Adrenal gland (tissue), 12 donors: ENCODE data around the gene HNRNPDL. TPM values are rescaled to one million over a fixed set of nuclear protein-coding genes. Genes with fewer than 3 reads are reported as not detected.

Experiments used
- DNase-seq, 7 donors: peaks; one replicate each; pipeline ENCODE4 v3.0.0-alpha.2; 2019 to 2020
- H3K27ac ChIP-seq, 5 donors: fragments of 200-600 bp; sonication (generic) in 4 of 5; 1 replicate in 3 of 5; 2 replicates in 2 of 5; pipeline versions ENCODE4 v1.5.1 to v1.8.0; 2016 to 2020; ENCODE audit warnings: mild to moderate bottlenecking in 1 of 5
- H3K27me3 ChIP-seq: fragments of 200-600 bp; 2 replicates; pipeline ENCODE4 v1.8.0; 2021
- H3K36me3 ChIP-seq, 2 donors: fragments of 200-600 bp; replicated peaks in 1 of 2; 1 replicate in 1 of 2; 2 replicates in 1 of 2; pipeline versions ENCODE4 v1.5.1 to v1.8.0; 2018 to 2022
- H3K4me1 ChIP-seq, 2 donors: fragments of 200-600 bp; replicated peaks in 1 of 2; 1 replicate in 1 of 2; 2 replicates in 1 of 2; pipeline versions ENCODE4 v1.5.1 to v1.8.0; 2018 to 2021
- H3K4me3 ChIP-seq, 4 donors: fragments of 200-600 bp; sonication (generic) in 3 of 4; one replicate each; pipeline ENCODE4 v1.5.1; 2016 to 2018
- H3K9me3 ChIP-seq, 3 donors: fragments of 200-600 bp; sonication (generic) in 1 of 3; replicated peaks in 1 of 3; 1 replicate in 2 of 3; 2 replicates in 1 of 3; pipeline versions ENCODE4 v1.5.1 to v1.8.0; 2016 to 2021
- POLR2A ChIP-seq, 2 donors: fragments of 450-650 bp; IDR thresholded peaks; one replicate each; pipeline ENCODE4 v1.6.1; 2017; ENCODE audit warnings: antibody characterized with exemption in 2 of 2, mild to moderate bottlenecking in 2 of 2, moderate library complexity in 1 of 2
- WGBS, 4 donors: extraction: QIAGEN DNeasy Blood & Tissue Kit in 2 of 4; methylation state at CpG; one replicate each; pipeline versions ENCODE4 v1.1.5 to v1.1.7; 2013 to 2017; 5-methylcytosine and 5-hydroxymethylcytosine counted together
- intact Hi-C, 2 donors: fragments of 100-400 bp; cut with DNase I; formaldehyde crosslinking; loops; one replicate each; pipeline versions ENCODE4 v1.14.1 to v1.15.0; 2022 to 2023
- polyA plus RNA-seq, 3 donors: library from polyadenylated mRNA; stranded (reverse); fragments of 200-250 nt in 2 of 3; fragments of 350-450 nt in 1 of 3; fragmentation: Illumina TruSeq in 1 of 3; extraction: RNeasy Lipid Tissue Mini Kit (QIAGEN cat#74804) in 1 of 3; gene quantifications; one replicate each; pipeline ENCODE4 v1.2.3, GENCODE V29; 2013 to 2014
- total RNA-seq, 9 donors: library from RNA; depleted of rRNA in 4 of 9; stranded (reverse); fragments of >200 nt in 4 of 9; fragments of 120-200 nt in 1 of 9; fragmentation: NEBNext Ultra II Directional in 1 of 9; extraction: Animal tissue kit (Norgen Biotek cat#: 25700) in 1 of 9; gene quantifications; one replicate each; pipeline versions ENCODE4 v1.1.0 to v1.2.4, GENCODE V29; 2013 to 2023
- TF ChIP-seq, protein P1 (sequence below), 6 experiments: fragments of 450-650 bp in 4 of 6; fragments of 200-600 bp in 2 of 6; sonication (generic) in 1 of 6; IDR thresholded peaks; 1 replicate in 5 of 6; 2 replicates in 1 of 6; pipeline versions ENCODE4 v1.5.1 to v1.8.0; 2016 to 2021; ENCODE audit warnings: antibody characterized with exemption in 6 of 6, mild to moderate bottlenecking in 2 of 6, moderate library complexity in 1 of 6
- donor health status: healthy with polysubstance abuse.
- donor health status: Bipolar disorder and iron deficiency.
- donor health status: DM: yes; HTN: yes; CAD: no.
- donor health status: DM: no; HTN: no; CAD: no.
- donor health status: DM: no; HTN: no; CAD: no.
- donor health status: DM: yes; HTN: yes; CAD: no.

HNRNPDL gene
- total and polyA plus RNA-seq, 12 donors = 76.2 to 285 (median 176) TPM

DNA sequence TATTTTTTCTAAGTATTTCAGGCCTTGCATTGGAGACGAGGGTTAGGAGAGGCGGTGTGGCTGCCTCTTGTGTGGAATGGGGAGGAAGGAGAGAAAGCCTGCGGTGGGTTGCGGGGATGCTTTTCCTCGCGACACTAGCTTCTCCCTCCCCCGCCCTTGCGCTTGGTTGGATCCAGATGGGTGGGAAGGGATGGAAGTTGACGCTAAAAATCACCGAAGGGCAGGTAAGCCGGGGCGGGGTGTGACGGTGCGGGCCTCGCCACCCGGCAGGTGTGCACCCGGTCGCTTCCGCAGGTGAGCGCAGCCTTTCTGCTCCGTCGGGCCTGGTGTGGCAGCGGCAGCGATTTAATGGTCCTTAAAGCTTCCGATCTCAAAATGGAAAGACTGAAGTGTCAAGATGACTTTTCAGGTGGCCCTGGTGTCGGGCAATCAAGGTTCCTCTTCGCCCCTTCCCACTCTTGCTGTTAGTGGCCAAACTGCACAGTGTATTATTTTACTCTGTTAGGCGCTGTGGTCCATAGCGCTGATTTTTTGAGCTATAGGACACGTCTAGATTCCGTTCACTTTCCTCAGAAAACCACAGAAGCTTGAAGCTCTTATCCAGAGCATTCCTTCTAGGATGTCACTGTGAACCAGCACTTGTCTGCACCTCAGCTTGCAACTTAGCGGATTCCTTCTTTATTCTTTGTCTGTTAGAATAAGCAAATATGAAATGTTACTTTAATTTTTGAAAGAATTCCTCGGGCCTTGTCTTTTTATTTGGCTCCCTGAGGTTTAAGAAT is 893 bp upstream of the HNRNPDL start:
- no peaks in the 10 kb centered on the region for H3K27me3 ChIP-seq
- H3K4me3 ChIP-seq = peak overlapping the region; percentile 82 to 95 (median 90)
- TF ChIP-seq POLR2A (IDR thresholded peaks at IDR 0.05) = no peak
- TF ChIP-seq, protein P1, sequence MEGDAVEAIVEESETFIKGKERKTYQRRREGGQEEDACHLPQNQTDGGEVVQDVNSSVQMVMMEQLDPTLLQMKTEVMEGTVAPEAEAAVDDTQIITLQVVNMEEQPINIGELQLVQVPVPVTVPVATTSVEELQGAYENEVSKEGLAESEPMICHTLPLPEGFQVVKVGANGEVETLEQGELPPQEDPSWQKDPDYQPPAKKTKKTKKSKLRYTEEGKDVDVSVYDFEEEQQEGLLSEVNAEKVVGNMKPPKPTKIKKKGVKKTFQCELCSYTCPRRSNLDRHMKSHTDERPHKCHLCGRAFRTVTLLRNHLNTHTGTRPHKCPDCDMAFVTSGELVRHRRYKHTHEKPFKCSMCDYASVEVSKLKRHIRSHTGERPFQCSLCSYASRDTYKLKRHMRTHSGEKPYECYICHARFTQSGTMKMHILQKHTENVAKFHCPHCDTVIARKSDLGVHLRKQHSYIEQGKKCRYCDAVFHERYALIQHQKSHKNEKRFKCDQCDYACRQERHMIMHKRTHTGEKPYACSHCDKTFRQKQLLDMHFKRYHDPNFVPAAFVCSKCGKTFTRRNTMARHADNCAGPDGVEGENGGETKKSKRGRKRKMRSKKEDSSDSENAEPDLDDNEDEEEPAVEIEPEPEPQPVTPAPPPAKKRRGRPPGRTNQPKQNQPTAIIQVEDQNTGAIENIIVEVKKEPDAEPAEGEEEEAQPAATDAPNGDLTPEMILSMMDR (IDR thresholded peaks at IDR 0.05) = no peak
- DNase-seq = peak in 2 of 7 donors; percentile 33 to 61
- no peaks in the 10 kb centered on the region for H3K9me3 ChIP-seq
- H3K4me1 ChIP-seq = peaks cover 19 to 22% of the 10 kb centered on the region in 2 donors
- intact Hi-C loops = no loop called here
- peak overlapping the region; percentile 46 to 98 (median 97) for H3K27ac ChIP-seq
- WGBS, 4 donors = 4 to 6% (median 5%) methylated on average over 31 to 33 of the region's 33 CpGs
- peaks cover 0 to 10% of the 10 kb centered on the region in 2 donors for H3K36me3 ChIP-seq

DNA sequence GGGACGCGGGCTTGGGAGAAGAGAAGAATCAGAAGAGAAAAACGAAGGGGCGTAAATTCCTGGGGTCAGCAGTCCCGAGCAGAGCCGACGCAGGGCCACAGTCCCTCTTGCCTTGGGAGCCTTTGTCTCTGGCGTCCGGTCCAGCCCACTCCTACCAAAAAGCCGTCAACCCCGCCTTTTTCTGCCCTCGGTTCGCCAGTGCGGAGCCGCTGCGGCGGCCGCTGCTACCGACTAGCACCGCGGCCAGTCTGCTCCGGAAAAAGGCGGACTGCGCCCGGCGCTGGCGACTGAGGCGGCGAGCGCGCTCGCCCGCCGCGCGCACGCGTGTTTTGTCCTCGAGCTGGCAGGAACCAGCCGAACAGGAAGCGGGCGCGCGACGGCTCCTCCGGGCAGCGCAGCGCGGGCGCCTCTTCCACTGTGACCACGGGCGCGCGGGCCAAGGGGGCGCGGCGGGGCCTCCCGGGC is 502 bp downstream of the HNRNPDL start:
- H3K27me3 ChIP-seq = no peaks in the 10 kb centered on the region
- peaks cover 20 to 34% of the 10 kb centered on the region in 2 donors for H3K4me1 ChIP-seq
- peak in 1 of 7 donors; percentile 66 for DNase-seq
- peaks cover 0 to 24% of the 10 kb centered on the region in 2 donors for H3K36me3 ChIP-seq
- peak overlapping the region; percentile 53 to 95 (median 88) for H3K4me3 ChIP-seq
- intact Hi-C loops = loop anchor here in 1 of 2 donors (5.0 kb wide), 1 partner anchor 57 kb away; the partner anchor contains the start of gene HNRNPD
- no peaks in the 10 kb centered on the region for H3K9me3 ChIP-seq
- TF ChIP-seq, protein P1 (IDR thresholded peaks at IDR 0.05) = no peak
- TF ChIP-seq POLR2A (IDR thresholded peaks at IDR 0.05) = no peak
- WGBS, 4 donors = 0% methylated on average over 55 to 58 of the region's 58 CpGs; no CpG with 5 or more reads in 2 of the 4 donors
- H3K27ac ChIP-seq = peak overlapping the region; percentile 35 to 98 (median 97)

DNA sequence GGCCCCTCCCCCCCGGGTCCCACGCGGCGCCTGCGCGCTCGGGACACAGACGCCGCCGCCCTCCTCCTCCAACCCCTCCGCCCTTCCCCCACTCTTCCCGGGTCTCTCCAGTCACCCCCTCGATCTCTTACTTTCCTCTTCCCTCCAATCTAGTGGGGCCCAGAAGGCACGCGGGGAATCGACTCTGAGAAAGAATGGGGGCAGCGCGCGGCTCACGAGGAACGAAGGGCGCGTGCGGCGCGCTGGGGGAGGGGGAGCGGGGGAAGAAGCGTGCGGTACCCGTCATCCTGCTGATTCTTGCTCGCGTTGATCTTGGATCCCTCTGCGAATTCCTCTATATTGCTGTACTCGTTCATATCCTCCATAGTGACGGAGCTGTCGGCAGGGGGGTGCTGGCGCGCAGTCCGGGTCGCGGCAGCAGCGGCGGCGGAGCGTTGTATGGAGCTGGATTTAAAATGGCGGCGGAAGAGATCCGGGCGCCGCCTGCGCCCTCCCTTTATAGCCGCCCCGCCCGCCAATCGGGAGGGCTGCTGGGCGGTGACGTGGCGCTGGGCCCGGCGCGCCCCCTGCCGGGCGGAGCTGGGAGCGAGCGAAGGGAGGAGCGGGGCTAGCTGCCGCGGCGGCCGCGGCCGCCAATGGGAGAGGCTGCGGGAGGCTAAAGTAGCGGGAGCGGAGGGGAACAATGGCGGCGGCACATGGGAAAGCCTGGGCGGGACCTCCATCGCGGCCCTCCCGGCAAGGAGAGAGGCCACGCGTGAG is 1.1 kb downstream of the HNRNPDL start:
- H3K4me3 ChIP-seq = peak overlapping the region; percentile 82 to 95 (median 92)
- H3K27me3 ChIP-seq = no peaks in the 10 kb centered on the region
- H3K36me3 ChIP-seq = peaks cover 0 to 30% of the 10 kb centered on the region in 2 donors
- intact Hi-C loops = loop anchor here in 1 of 2 donors (5.0 kb wide), 1 partner anchor 57 kb away; the partner anchor contains the start of gene HNRNPD
- peaks cover 20 to 36% of the 10 kb centered on the region in 2 donors for H3K4me1 ChIP-seq
- H3K9me3 ChIP-seq = no peaks in the 10 kb centered on the region
- TF ChIP-seq POLR2A (IDR thresholded peaks at IDR 0.05) = peak; percentile 70 to 83
- TF ChIP-seq, protein P1 (IDR thresholded peaks at IDR 0.05) = peak; percentile 61 to 99 (median 81)
- DNase-seq = peak; percentile 90 to 96 (median 93)
- peak overlapping the region; percentile 78 to 98 (median 97) for H3K27ac ChIP-seq
- WGBS, 4 donors = 0% methylated on average over 56 to 83 of the region's 83 CpGs
